GM12872 (cell line): Measurements from ENCODE around the gene HLA-DRB5.

ENCODE experiments used
- TF ChIP-seq, protein P1 (sequence below): IDR thresholded peaks from 3 replicates; pipeline ENCODE4 v1.5.1; 2011; ENCODE audit warnings: low read depth, mild to moderate bottlenecking, low read length, moderate library complexity; ENCODE audit not compliant: insufficient read depth

Gene HLA-DRB5

DNA sequence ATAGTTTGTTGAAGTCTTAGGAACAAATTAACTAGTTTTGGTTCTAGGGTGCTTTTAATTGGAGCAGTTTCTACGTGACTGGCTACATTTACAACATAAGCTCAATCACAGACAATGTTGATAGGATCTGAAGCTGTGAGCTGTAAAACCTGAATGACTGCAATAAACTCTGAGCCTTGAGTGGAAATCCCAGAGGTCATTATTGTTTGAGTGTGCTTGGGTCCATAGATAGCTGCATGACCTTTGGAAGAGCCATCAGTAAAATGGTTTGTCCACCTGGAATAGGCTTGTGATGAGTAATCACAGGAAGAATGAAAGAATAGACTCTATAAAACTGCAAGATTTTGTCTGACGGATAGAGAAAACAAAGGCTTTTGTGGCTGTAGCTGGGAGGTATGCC is 32.9 kb upstream of the HLA-DRB5 start:
- TF ChIP-seq, protein P1, sequence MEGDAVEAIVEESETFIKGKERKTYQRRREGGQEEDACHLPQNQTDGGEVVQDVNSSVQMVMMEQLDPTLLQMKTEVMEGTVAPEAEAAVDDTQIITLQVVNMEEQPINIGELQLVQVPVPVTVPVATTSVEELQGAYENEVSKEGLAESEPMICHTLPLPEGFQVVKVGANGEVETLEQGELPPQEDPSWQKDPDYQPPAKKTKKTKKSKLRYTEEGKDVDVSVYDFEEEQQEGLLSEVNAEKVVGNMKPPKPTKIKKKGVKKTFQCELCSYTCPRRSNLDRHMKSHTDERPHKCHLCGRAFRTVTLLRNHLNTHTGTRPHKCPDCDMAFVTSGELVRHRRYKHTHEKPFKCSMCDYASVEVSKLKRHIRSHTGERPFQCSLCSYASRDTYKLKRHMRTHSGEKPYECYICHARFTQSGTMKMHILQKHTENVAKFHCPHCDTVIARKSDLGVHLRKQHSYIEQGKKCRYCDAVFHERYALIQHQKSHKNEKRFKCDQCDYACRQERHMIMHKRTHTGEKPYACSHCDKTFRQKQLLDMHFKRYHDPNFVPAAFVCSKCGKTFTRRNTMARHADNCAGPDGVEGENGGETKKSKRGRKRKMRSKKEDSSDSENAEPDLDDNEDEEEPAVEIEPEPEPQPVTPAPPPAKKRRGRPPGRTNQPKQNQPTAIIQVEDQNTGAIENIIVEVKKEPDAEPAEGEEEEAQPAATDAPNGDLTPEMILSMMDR: no peak

DNA sequence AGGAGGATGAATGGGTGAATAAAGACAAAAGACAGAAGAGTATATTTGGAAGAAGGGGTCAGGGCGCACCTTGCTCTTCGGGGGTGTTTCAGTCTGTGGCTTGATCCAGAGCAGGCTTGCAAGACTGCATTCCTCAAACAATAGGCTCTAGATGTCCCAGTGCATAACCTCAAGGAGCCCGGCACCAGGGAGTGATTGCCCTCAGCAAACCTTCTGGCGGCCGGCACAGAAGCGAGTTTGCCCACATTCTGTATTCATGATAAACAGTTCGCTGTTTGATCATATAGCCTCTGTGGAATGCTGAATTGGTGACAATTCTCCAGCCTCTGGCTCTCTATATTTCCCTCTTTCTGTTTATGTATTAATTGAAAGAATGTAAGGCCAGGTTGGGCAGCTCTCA is 29.7 kb upstream of the HLA-DRB5 start:
- TF ChIP-seq, protein P1: no peak

DNA sequence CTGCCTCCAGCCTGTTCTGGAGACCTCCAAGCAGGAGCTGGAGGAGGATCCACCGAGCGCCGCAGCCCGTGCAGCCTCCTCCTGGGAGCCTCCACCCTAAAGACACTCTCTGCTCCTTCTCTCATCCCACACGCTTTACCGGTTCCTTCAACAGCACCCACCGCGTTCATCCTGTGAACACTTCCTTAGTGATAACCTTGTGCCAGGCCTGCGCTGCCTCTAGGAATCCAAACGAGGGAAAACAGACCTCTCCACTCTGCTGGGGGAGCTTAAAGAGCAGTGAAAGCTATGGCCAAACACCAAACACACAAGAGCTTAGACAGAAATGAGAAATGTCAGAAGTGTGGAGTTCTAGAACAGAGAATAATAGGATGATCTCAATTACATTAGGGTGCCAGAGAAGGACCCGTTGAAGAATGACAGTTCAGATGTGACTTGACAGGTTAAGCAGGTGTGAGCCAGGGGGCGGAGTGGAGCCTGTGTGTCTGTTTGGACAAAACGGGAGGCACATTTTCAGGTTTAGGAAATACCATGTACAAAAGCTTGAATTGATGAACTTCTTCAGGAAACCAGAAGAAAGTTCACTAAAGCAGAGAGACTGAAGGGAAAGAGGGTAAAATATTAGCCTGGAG is 28.5 kb upstream of the HLA-DRB5 start:
- TF ChIP-seq, protein P1: no peak

DNA sequence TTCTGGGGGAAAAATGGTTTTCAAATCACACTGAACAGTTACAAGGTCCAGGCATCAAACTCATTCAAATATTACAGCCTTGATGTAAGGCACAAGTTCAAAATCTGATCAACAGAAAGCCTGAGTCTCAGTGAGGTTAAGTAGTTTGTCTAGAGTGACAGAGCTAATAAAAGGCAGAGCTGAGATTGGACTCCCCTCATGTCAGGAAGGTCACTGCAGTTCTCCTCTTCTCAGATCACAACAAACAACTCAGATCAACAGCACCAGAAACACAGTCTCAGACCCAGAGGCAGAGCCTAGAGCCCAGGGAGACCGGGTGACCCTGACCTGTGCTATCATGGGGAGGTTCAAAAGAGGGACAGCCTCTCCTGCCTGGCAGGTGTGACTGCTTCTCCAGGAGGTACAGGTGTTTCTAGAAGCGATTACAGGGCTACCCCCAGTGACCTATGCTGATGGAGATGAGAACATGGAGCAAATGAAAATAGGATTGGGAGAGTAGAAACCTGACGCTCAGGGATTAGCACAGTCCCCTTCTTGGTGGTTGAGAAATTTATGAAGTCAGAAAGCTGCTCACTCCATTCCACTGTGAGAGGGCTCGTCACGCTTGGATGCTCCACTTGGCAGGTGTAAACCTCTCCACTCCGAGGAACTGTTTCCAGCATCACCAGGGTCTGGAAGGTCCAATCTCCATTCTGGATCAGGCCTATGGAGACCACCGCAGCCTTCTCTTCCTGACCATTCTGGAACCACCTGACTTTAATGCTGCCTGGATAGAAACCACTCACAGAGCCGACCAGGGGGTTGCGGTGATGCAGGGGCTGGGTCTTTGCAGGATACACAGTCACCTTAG is 24.3 kb upstream of the HLA-DRB5 start:
- TF ChIP-seq, protein P1: no peak

DNA sequence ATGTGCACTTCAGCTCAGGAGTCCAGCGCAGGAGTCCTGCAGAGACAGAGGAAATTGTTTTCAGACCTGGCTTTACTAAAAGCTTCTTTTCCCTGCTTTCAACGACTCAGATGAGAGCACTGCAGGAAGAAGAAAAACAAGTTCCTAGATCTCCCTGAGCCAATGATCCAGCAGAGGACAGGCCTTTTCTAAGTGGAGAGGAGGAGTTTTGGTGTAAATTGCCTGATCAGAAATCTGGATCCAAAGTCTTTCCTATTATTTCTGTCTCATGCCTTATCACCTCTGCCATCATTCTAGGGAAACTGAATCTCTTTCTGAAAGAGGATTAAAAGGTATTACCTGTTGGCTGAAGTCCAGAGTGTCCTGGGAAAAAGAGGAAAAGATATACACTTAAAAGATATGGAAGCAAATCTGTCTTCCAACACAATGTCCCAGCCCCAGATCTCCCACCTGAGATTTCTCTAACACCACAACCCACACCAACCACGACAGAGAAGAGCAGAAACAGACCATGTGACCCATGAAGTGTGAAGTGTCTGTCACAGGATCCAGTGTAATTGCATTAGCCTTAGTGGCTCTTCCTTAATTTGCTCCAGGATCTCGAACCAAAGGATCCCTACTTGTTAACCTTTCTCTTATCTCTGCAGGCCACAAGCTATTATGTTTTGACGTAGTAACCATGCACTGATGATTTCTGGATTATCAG is 23.1 kb upstream of the HLA-DRB5 start:
- TF ChIP-seq, protein P1: no peak

DNA sequence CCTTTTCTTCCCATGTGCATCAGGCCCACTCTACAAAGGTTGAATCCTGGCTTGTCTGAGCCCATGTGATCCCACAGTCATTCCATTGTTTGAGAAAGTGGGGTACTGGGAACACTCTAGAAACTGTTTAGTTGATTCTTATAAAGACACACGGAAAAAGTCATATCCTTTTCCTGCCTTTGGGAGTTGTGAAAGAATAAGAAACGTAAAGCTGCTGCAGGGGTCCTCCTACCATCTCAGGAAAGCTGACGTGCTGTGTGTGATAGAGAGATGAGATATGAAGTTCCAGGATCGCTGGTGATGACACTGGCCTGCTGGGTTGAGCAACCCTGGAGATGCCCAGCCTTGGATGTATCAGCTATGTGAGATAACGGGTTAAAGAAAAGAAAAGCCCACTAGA is 21.3 kb upstream of the HLA-DRB5 start:
- TF ChIP-seq, protein P1: no peak

DNA sequence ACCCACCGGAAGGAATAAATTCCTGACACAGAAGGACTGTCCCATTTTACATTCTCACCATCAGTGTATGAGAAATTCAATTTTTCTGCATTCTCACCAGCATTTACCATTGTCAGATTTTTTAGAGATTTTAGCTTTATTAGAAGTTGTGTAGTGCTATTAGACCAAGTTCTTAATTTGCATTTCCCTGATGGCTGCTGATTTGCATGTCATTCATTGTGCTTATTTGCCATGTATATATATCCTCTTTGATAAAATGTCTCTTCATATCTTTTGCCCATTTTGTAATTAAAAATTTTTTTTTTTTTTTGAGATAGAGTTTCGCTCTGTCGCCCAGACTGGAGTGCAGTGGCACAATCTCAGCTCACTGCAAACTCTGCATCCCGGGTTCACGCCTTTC is 9.8 kb upstream of the HLA-DRB5 start:
- TF ChIP-seq, protein P1: no peak
